NCI-H1930 (cell line): ENCODE results near the gene RAB7A.
"Not testable (repeated sequence)": the region's sequence is repeated elsewhere in the genome, so short reads cannot be mapped to it uniquely, and the experiment has no call there.

ENCODE experiments used
- DNase-seq, 2 experiments: peaks; one replicate each; lab custom pipeline; 2025; lab: John Stamatoyannopoulos, UW

Gene RAB7A

GRCh38 chr3:128710816-128711433 lies 15.1 kb upstream of the RAB7A start:
- no peak for DNase-seq

GRCh38 chr3:128712848-128713247 lies 13.1 kb upstream of the RAB7A start:
- no peak for DNase-seq

GRCh38 chr3:128714887-128715491 lies 11.0 kb upstream of the RAB7A start:
- no peak for DNase-seq

- not testable (repeated sequence) for DNase-seq
These were observed 7.1 kb upstream of the RAB7A start for GRCh38 chr3:128718892-128719291.

GRCh38 chr3:128720891-128721290 lies 5.1 kb upstream of the RAB7A start:
- DNase-seq = no peak

- DNase-seq = no peak
These were observed 2.5 kb upstream of the RAB7A start for GRCh38 chr3:128723477-128723876.

GRCh38 chr3:128725547-128726022 lies 398 bp upstream of the RAB7A start:
- no peak for DNase-seq

GRCh38 chr3:128727059-128727458 lies 1.1 kb downstream of the RAB7A start:
- DNase-seq = no peak

GRCh38 chr3:128727485-128727884 lies 1.5 kb downstream of the RAB7A start:
- DNase-seq = no peak

- DNase-seq = no peak
These were observed 2.0 kb downstream of the RAB7A start for GRCh38 chr3:128727996-128728395.

- DNase-seq = not testable (repeated sequence)
These were observed 2.5 kb downstream of the RAB7A start for GRCh38 chr3:128728521-128728920.

GRCh38 chr3:128730471-128730870 lies 4.5 kb downstream of the RAB7A start:
- no peak for DNase-seq

- no peak for DNase-seq
These were observed 8.7 kb downstream of the RAB7A start for GRCh38 chr3:128734523-128735189.

- no peak for DNase-seq
These were observed 9.3 kb downstream of the RAB7A start for GRCh38 chr3:128735287-128735686.

- no peak for DNase-seq
These were observed 9.9 kb downstream of the RAB7A start for GRCh38 chr3:128735884-128736283.

GRCh38 chr3:128736601-128737000 lies 10.6 kb downstream of the RAB7A start:
- no peak for DNase-seq

- DNase-seq = no peak
These were observed 14.6 kb downstream of the RAB7A start for GRCh38 chr3:128740621-128741020.

- no peak for DNase-seq
These were observed 17.0 kb downstream of the RAB7A start for GRCh38 chr3:128742821-128743594.

GRCh38 chr3:128745742-128746141 lies 19.8 kb downstream of the RAB7A start:
- no peak for DNase-seq

- DNase-seq = no peak
These were observed 20.9 kb downstream of the RAB7A start for GRCh38 chr3:128746881-128747280.

- DNase-seq = no peak
These were observed 22.6 kb downstream of the RAB7A start for GRCh38 chr3:128748557-128748956.

- no peak for DNase-seq
These were observed 23.1 kb downstream of the RAB7A start for GRCh38 chr3:128749035-128749434.

GRCh38 chr3:128749561-128749960 lies 23.6 kb downstream of the RAB7A start:
- not testable (repeated sequence) for DNase-seq
